H9 (cell line): ENCODE results near the gene MANF. TPM values are rescaled to one million over a fixed set of nuclear protein-coding genes. Genes with fewer than 3 reads are reported as not detected.

Source experiments
- DNase-seq: peaks from one replicate; pipeline ENCODE4 v3.0.0-alpha.2; 2017
- H2AFZ ChIP-seq: one replicate; pipeline ENCODE4 v1.6.1; 2013; ENCODE audit warnings: mild to moderate bottlenecking, low read length, control low read depth, moderate library complexity
- H2AK5ac ChIP-seq: 2 replicates; pipeline ENCODE4 v1.6.1; 2013; ENCODE audit warnings: low read length, control low read depth, mixed read lengths; ENCODE audit not compliant: insufficient read length
- H2BK120ac ChIP-seq: one replicate; pipeline ENCODE4 v1.6.1; 2013; ENCODE audit warnings: low read depth, mild to moderate bottlenecking, low read length, control low read depth, inconsistent platforms; ENCODE audit not compliant: poor library complexity, severe bottlenecking
- H2BK12ac ChIP-seq: 2 replicates; pipeline ENCODE4 v1.6.1; 2013; ENCODE audit warnings: low read length, control low read depth, mixed read lengths, low read depth; ENCODE audit not compliant: insufficient read length
- H2BK15ac ChIP-seq: 2 replicates; pipeline ENCODE4 v1.6.1; 2013; ENCODE audit warnings: low read depth, low read length, control low read depth
- H2BK20ac ChIP-seq: one replicate; pipeline ENCODE4 v1.6.1; 2013; ENCODE audit warnings: low read depth, mild to moderate bottlenecking, low read length, control low read depth, inconsistent platforms; ENCODE audit not compliant: poor library complexity, severe bottlenecking
- H2BK5ac ChIP-seq: 2 replicates; pipeline ENCODE4 v1.6.1; 2013; ENCODE audit warnings: low read length, control low read depth, mixed read lengths; ENCODE audit not compliant: insufficient read length
- H3K14ac ChIP-seq: 2 replicates; pipeline ENCODE4 v1.6.1; 2013; ENCODE audit warnings: low read length, control low read depth; ENCODE audit not compliant: insufficient read depth
- H3K18ac ChIP-seq: 2 replicates; pipeline ENCODE4 v1.6.1; 2013; ENCODE audit warnings: low read depth, mild to moderate bottlenecking, mixed read lengths, low read length, control low read depth; ENCODE audit not compliant: insufficient read length
- H3K23ac ChIP-seq: 2 replicates; pipeline ENCODE4 v1.6.1; 2013; ENCODE audit warnings: low read length, control low read depth, mixed read lengths, low read depth; ENCODE audit not compliant: insufficient read length
- H3K23me2 ChIP-seq: 2 replicates; pipeline ENCODE4 v1.6.1; 2013; ENCODE audit warnings: low read depth, mild to moderate bottlenecking, mixed read lengths, low read length, control low read depth; ENCODE audit not compliant: insufficient read length, poor library complexity, severe bottlenecking
- H3K27ac ChIP-seq: 2 replicates; pipeline ENCODE4 v1.5.1; 2013; ENCODE audit warnings: low read length, control low read depth, mixed read lengths, low read depth; ENCODE audit not compliant: insufficient read length
- H3K27me3 ChIP-seq: 2 replicates; pipeline ENCODE4 v1.6.1; 2013; ENCODE audit warnings: low read length, control low read depth, inconsistent platforms; ENCODE audit not compliant: insufficient read depth
- H3K4ac ChIP-seq: 2 replicates; pipeline ENCODE4 v1.6.1; 2013; ENCODE audit warnings: low read depth, mild to moderate bottlenecking, control low read depth, inconsistent platforms, low read length, moderate library complexity
- H3K4me1 ChIP-seq: 2 replicates; pipeline ENCODE4 v1.6.1; 2013; ENCODE audit warnings: low read length, control low read depth, inconsistent platforms; ENCODE audit not compliant: insufficient read depth
- H3K4me2 ChIP-seq: 2 replicates; pipeline ENCODE4 v1.6.1; 2013; ENCODE audit warnings: low read length, control low read depth, mixed read lengths; ENCODE audit not compliant: insufficient read length, insufficient read depth
- H3K56ac ChIP-seq: 2 replicates; pipeline ENCODE4 v1.6.1; 2013; ENCODE audit warnings: low read depth, mild to moderate bottlenecking, mixed read lengths, low read length, control low read depth; ENCODE audit not compliant: insufficient read length
- H3K79me1 ChIP-seq: 2 replicates; pipeline ENCODE4 v1.6.1; 2013; ENCODE audit warnings: low read depth, mild to moderate bottlenecking, moderate library complexity, low read length, control low read depth, inconsistent platforms; ENCODE audit not compliant: insufficient read depth, poor library complexity, severe bottlenecking
- H3K79me2 ChIP-seq: 2 replicates; pipeline ENCODE4 v1.6.1; 2013; ENCODE audit warnings: low read length, control low read depth, inconsistent platforms; ENCODE audit not compliant: insufficient read depth
- H3K9ac ChIP-seq: 2 replicates; pipeline ENCODE4 v1.6.1; 2013; ENCODE audit warnings: low read length, control low read depth, mixed read lengths; ENCODE audit not compliant: insufficient read length; ENCODE audit errors: extremely low read depth
- H3K9me3 ChIP-seq: one replicate; pipeline ENCODE4 v1.6.1; 2013; ENCODE audit warnings: low read depth, low read length, inconsistent platforms; ENCODE audit not compliant: control insufficient read depth
- H3T11ph ChIP-seq: one replicate; pipeline ENCODE4 v1.6.1; 2013; ENCODE audit warnings: mild to moderate bottlenecking, low read length, control low read depth, inconsistent platforms
- H4K20me1 ChIP-seq: one replicate; pipeline ENCODE4 v1.6.1; 2013; ENCODE audit not compliant: control insufficient read depth, insufficient read length, insufficient read depth
- H4K5ac ChIP-seq: 2 replicates; pipeline ENCODE4 v1.6.1; 2013; ENCODE audit warnings: low read depth, mild to moderate bottlenecking, mixed read lengths, low read length, control low read depth; ENCODE audit not compliant: insufficient read length
- H4K8ac ChIP-seq: replicated peaks from 2 replicates; pipeline ENCODE4 v1.6.1; 2013; ENCODE audit warnings: low read length, control low read depth, mixed read lengths, low read depth; ENCODE audit not compliant: insufficient read length
- H4K91ac ChIP-seq: 2 replicates; pipeline ENCODE4 v1.6.1; 2013; ENCODE audit warnings: low read depth, mild to moderate bottlenecking, moderate library complexity, mixed read lengths, low read length, control low read depth; ENCODE audit not compliant: insufficient read length
- H3K27ac Mint-ChIP-seq, 3 experiments: 2 replicates in 2 of 3; 3 replicates in 1 of 3; pipeline ENCODE4 v1.8.0; 2020 to 2021; ENCODE audit warnings: mixed read lengths in 3 of 3, mild to moderate bottlenecking in 1 of 3, moderate library complexity in 1 of 3
- H3K27me3 Mint-ChIP-seq: 2 replicates; pipeline ENCODE4 v1.8.0; 2021; ENCODE audit warnings: low read depth, mild to moderate bottlenecking, moderate library complexity, mixed read lengths
- H3K36me3 Mint-ChIP-seq, 3 experiments: 2 replicates in 2 of 3; 3 replicates in 1 of 3; pipeline ENCODE4 v1.8.0; 2020 to 2021; ENCODE audit warnings: low read depth in 3 of 3, mixed read lengths in 3 of 3; ENCODE audit not compliant: insufficient read depth in 1 of 3
- H3K4me1 Mint-ChIP-seq, 2 experiments: 2 replicates each; pipeline ENCODE4 v1.8.0; 2020; ENCODE audit warnings: mixed read lengths in 2 of 2
- H3K4me3 Mint-ChIP-seq, 2 experiments: 2 replicates in 1 of 2; 3 replicates in 1 of 2; pipeline ENCODE4 v1.8.0; 2020 to 2021; ENCODE audit warnings: mild to moderate bottlenecking in 2 of 2, mixed read lengths in 2 of 2, moderate library complexity in 1 of 2
- H3K9me3 Mint-ChIP-seq, 2 experiments: 2 replicates in 1 of 2; 3 replicates in 1 of 2; pipeline ENCODE4 v1.8.0; 2020; ENCODE audit warnings: mild to moderate bottlenecking in 2 of 2, mixed read lengths in 2 of 2, moderate library complexity in 1 of 2
- CTCF ChIP-seq: fragments of 200-600 bp; sonication (generic); conservative IDR thresholded peaks from 3 replicates; pipeline ENCODE4 v1.8.0; 2021; ENCODE audit warnings: antibody characterized with exemption, mild to moderate bottlenecking
- WGBS: extraction: QIAGEN DNeasy Blood & Tissue Kit; methylation state at CpG from one replicate; pipeline ENCODE4 v1.1.7; 2013; ENCODE audit warnings: missing lambda C conversion rate, low lambda C conversion rate, mixed read lengths; ENCODE audit not compliant: insufficient read length; ENCODE audit errors: extremely low coverage; 5-methylcytosine and 5-hydroxymethylcytosine counted together
- total RNA-seq: library from RNA; stranded (reverse); gene quantifications from 2 replicates; pipeline ENCODE4 v1.2.1, GENCODE V29; 2021

MANF gene
- total RNA-seq, 1 experiment from 2014 or later, result 148 TPM

- Histone ChIP-seq H3K4me2 (no peak overlapping the region), H4K91ac (no peak overlapping the region), H4K5ac (no peak overlapping the region), H3K79me2 (no peaks in the 10 kb centered on the region), H3K56ac (no peak overlapping the region), H3K9me3 (no peaks in the 10 kb centered on the region), H2BK12ac (no peak overlapping the region), H3K23ac (no peak overlapping the region), H2AK5ac (no peak overlapping the region), H3K4me1 (peaks cover 11% of the 10 kb centered on the region; the same call in 1 of the 2 replicates), H3K27ac (no peak overlapping the region), H3K23me2 (no peaks in the 10 kb centered on the region), H3K18ac (no peak overlapping the region), H4K8ac (no peak overlapping the region), H2AFZ (no peak overlapping the region), H3K79me1 (no peaks in the 10 kb centered on the region), H3T11ph (no peak overlapping the region), H2BK5ac (no peak overlapping the region), H2BK15ac (no peak overlapping the region), H3K27me3 (no peaks in the 10 kb centered on the region), H2BK20ac (no peak overlapping the region), H3K4ac (no peak overlapping the region), H2BK120ac (no peak overlapping the region), H3K9ac (no peak overlapping the region), H3K14ac (no peak overlapping the region), H4K20me1 (no peaks in the 10 kb centered on the region)
- peak; percentile 12 for DNase-seq
- Mint-ChIP-seq H3K4me3 (no peak overlapping the region), H3K4me1 (peaks cover 15 to 17% of the 10 kb centered on the region in 2 experiments), H3K27me3 (no peaks in the 10 kb centered on the region), H3K27ac (no peak overlapping the region), H3K36me3 (peaks cover under 1 to 22% (median 2%) of the 10 kb centered on the region in 3 experiments; a peak in 4 of 7 replicates), H3K9me3 (no peaks in the 10 kb centered on the region)
- WGBS, result no CpG with 5 or more reads among the region's 7 CpGs
- no peak for TF ChIP-seq CTCF
Measured at GRCh38 chr3:51343918-51344687, 41.0 kb upstream of the MANF start.
